Brain microvascular endothelial cell (primary cell): ENCODE data around the gene ARPC5.

ENCODE experiments used
- DNase-seq: peaks from one replicate; pipeline ENCODE4 v3.0.0-alpha.2; 2020
- H3K27ac ChIP-seq: fragments of 250-450 bp; sonication (Bioruptor Pico); 2 replicates; pipeline ENCODE4 v1.5.1; 2020; ENCODE audit warnings: mild to moderate bottlenecking, moderate library complexity
- H3K27me3 ChIP-seq: fragments of 250-450 bp; sonication (Bioruptor Pico); replicated peaks from 2 replicates; pipeline ENCODE4 v1.5.1; 2020; ENCODE audit warnings: mild to moderate bottlenecking
- H3K36me3 ChIP-seq: fragments of 250-450 bp; sonication (Bioruptor Pico); replicated peaks from 2 replicates; pipeline ENCODE4 v1.5.1; 2020; ENCODE audit warnings: mild to moderate bottlenecking
- H3K4me3 ChIP-seq: 2 replicates; pipeline ENCODE4 v1.5.1; 2011; ENCODE audit warnings: low read depth, mild to moderate bottlenecking, control low read depth, low read length, moderate library complexity
- CTCF ChIP-seq: IDR thresholded peaks from 2 replicates; pipeline ENCODE4 v1.5.1; 2011; ENCODE audit warnings: low read depth, mild to moderate bottlenecking, moderate library complexity, low read length, control low read depth, inconsistent platforms; ENCODE audit errors: missing control alignments
- in situ Hi-C: cut with HindIII; loops from 2 replicates; pipeline ENCODE4 v1.10.0; 2017; ENCODE audit warnings: low sequenced_read_pairs, low pct_ligation_motif_present

Gene ARPC5

DNA sequence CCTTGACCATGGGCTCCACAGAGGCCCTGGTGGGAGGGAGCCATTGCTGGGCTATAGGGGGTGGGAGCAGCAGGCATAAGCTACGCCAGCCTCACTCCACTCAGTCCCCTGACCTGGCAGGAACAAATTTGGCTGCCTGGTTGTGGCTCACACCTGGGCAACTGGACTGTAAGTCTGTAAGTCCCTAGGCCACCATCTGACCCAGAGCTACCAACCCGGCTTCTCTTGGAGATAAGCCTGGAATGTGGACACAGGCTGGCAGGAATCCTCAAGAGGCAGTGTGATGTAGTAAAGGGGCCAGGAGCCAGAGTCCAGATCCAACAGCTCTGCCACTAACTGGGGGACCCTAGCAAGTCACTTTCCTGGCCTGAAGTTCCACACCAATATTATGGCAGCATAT lies 56.7 kb downstream of the ARPC5 start:
- Histone ChIP-seq H3K27ac (no peak overlapping the region), H3K4me3 (no peak overlapping the region), H3K27me3 (no peaks in the 10 kb centered on the region), H3K36me3 (no peaks in the 10 kb centered on the region)
- TF ChIP-seq CTCF: no peak
- no peak for DNase-seq
- in situ Hi-C loops: no loop called here

DNA sequence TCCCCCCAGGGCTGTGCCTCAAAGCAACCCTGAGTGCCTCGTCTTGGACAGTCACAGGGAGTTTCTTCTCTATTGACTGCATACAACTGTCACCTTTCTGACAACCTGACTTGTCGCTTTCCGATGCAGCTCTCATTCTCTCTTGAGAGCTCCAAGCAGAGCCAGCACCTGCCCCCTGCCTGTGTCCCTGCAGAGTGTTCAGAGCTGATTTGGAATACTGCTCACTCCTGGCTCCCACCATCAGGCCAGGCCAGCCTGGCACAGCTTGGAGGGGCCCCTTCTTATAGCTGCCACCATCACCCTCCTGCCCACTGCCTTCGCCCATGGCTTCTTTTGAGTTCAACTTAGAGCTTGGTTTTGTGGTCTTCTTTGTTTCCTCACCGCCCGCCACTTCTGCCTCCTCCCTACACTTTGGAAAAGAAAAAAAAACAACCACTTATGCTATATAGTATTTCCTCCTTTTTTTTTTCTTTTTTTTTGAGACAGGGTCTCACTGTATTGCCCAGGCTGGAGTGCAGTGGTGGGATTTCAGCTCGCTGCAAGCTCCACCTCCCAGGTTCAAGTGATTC lies 57.6 kb downstream of the ARPC5 start:
- Histone ChIP-seq H3K27me3 (no peaks in the 10 kb centered on the region), H3K27ac (no peak overlapping the region), H3K4me3 (no peak overlapping the region), H3K36me3 (no peaks in the 10 kb centered on the region)
- no peak for TF ChIP-seq CTCF
- in situ Hi-C loops: no loop called here
- DNase-seq: no peak

DNA sequence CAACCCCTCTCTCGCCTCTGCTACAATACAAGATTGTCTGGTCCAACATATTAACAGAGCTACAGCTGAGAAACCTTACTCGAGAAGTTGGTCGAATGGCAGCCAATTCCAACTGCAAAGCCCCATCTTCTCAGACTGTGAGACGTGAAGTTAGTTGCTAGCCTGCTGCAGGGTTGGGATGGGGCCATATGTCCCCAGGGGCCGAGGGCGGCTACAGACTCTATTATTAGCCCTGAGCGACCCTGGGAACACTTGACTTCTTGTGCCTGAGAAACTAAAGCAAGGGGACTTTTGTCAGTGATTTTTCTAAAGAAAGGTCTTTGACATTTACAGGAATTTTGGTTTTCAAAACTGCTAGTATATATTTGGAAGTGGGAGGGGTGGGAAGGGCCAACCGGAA lies 59.0 kb downstream of the ARPC5 start:
- TF ChIP-seq CTCF: no peak
- Histone ChIP-seq H3K4me3 (no peak overlapping the region), H3K36me3 (no peaks in the 10 kb centered on the region), H3K27me3 (no peaks in the 10 kb centered on the region), H3K27ac (no peak overlapping the region)
- DNase-seq: no peak
- in situ Hi-C loops: no loop called here

GRCh38 chr1:183575606-183576005 lies 60.0 kb downstream of the ARPC5 start:
- Histone ChIP-seq H3K4me3 (no peak overlapping the region), H3K27ac (no peak overlapping the region), H3K27me3 (no peaks in the 10 kb centered on the region), H3K36me3 (no peaks in the 10 kb centered on the region)
- no peak for DNase-seq
- in situ Hi-C loops: no loop called here
- TF ChIP-seq CTCF: no peak

GRCh38 chr1:183572721-183573120 lies 62.9 kb downstream of the ARPC5 start:
- no peak for DNase-seq
- no peaks in the 10 kb centered on the region for H3K36me3 ChIP-seq
- TF ChIP-seq CTCF: no peak
- no peaks in the 10 kb centered on the region for H3K27me3 ChIP-seq
- no peak overlapping the region for H3K27ac ChIP-seq
- H3K4me3 ChIP-seq: no peak overlapping the region
- in situ Hi-C loops: no loop called here

DNA sequence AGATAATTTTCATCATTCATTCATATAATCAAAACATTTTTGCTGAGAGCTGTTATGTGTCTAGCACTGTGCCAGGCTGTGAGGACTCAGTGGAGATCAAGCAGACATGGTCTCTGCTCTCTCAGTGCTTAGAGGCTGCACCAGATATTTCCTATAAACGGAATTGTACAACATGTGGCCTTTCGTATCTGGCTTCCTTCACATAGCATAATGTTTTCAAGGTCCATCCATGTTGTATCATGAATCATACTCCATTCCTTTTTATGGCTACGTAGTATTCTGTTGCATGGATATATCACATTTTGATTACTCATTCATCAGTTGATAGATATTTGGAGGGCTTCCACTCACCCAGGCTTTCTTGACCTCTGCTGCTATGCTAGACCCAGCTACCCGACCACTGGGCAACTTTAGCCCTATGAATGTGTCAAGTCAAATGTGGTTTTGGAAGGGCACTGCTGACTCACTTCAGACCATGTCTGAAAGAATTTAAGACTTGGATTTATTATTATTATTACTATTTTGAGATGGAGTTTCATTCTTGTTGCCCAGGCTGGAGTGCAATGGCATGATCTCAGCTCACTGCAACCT lies 63.8 kb downstream of the ARPC5 start:
- no peaks in the 10 kb centered on the region for H3K27me3 ChIP-seq
- H3K36me3 ChIP-seq: no peaks in the 10 kb centered on the region
- no peak for TF ChIP-seq CTCF
- DNase-seq: peak; percentile 47
- no peak overlapping the region for H3K27ac ChIP-seq
- in situ Hi-C loops: no loop called here
- H3K4me3 ChIP-seq: no peak overlapping the region
